NCI-H2196 treated with DMSO at 0.1 percent for 48 hours (cell line): ENCODE data around the gene NTM.

ENCODE experiments used
- DNase-seq: peaks from one replicate; lab custom pipeline; 2025; ENCODE audit not compliant: unreplicated experiment; lab: John Stamatoyannopoulos, UW

NTM gene

GRCh38 chr11:131683666-131684065 lies 313.3 kb downstream of the NTM start:
- no peak for DNase-seq

- no peak for DNase-seq
These were observed 314.0 kb downstream of the NTM start for GRCh38 chr11:131684111-131685060.

- no peak for DNase-seq
These were observed 314.8 kb downstream of the NTM start for GRCh38 chr11:131685206-131685605.

- DNase-seq, result no peak
These were observed 315.5 kb downstream of the NTM start for GRCh38 chr11:131685906-131686305.

- no peak for DNase-seq
These were observed 316.4 kb downstream of the NTM start for GRCh38 chr11:131686836-131687235.

GRCh38 chr11:131687291-131688047 lies 317.1 kb downstream of the NTM start:
- no peak for DNase-seq

GRCh38 chr11:131688048-131688693 lies 317.8 kb downstream of the NTM start:
- DNase-seq, result peak; percentile 9

GRCh38 chr11:131689049-131689925 lies 318.9 kb downstream of the NTM start:
- DNase-seq, result no peak

- DNase-seq, result no peak
These were observed 319.9 kb downstream of the NTM start for GRCh38 chr11:131690362-131690761.

GRCh38 chr11:131690776-131691175 lies 320.4 kb downstream of the NTM start:
- no peak for DNase-seq

GRCh38 chr11:131691181-131692041 lies 321.0 kb downstream of the NTM start:
- no peak for DNase-seq

GRCh38 chr11:131692151-131692550 lies 321.7 kb downstream of the NTM start:
- no peak for DNase-seq

- DNase-seq, result no peak
These were observed 322.5 kb downstream of the NTM start for GRCh38 chr11:131692961-131693360.

GRCh38 chr11:131693756-131694155 lies 323.3 kb downstream of the NTM start:
- DNase-seq, result no peak

- DNase-seq, result no peak
These were observed 324.4 kb downstream of the NTM start for GRCh38 chr11:131694526-131695424.

- DNase-seq, result no peak
These were observed 325.5 kb downstream of the NTM start for GRCh38 chr11:131695889-131696429.

GRCh38 chr11:131696690-131697089 lies 326.3 kb downstream of the NTM start:
- DNase-seq, result no peak

- DNase-seq, result no peak
These were observed 332.9 kb downstream of the NTM start for GRCh38 chr11:131703311-131703710.
